ENCODE results near the gene ACAD8. TPM values are rescaled to one million over a fixed set of nuclear protein-coding genes. Genes with fewer than 3 reads are reported as not detected.

The ACAD8 gene
- total and polyA plus RNA-seq, 11 donors, result 21.0 to 48.2 (median 37.1) TPM

GRCh38 chr11:134207538-134208239 is 45.7 kb upstream of the ACAD8 start:
- H3K36me3 ChIP-seq, result peaks cover 0 to 80% (median 68%) of the 10 kb centered on the region in 9 donors
- 85 to 89% (median 88%) methylated on average over 16 of the region's 16 CpGs for WGBS, 4 donors
- H3K27me3 ChIP-seq, result no peaks in the 10 kb centered on the region
- H3K9me3 ChIP-seq, result no peaks in the 10 kb centered on the region
- TF ChIP-seq, protein P1, sequence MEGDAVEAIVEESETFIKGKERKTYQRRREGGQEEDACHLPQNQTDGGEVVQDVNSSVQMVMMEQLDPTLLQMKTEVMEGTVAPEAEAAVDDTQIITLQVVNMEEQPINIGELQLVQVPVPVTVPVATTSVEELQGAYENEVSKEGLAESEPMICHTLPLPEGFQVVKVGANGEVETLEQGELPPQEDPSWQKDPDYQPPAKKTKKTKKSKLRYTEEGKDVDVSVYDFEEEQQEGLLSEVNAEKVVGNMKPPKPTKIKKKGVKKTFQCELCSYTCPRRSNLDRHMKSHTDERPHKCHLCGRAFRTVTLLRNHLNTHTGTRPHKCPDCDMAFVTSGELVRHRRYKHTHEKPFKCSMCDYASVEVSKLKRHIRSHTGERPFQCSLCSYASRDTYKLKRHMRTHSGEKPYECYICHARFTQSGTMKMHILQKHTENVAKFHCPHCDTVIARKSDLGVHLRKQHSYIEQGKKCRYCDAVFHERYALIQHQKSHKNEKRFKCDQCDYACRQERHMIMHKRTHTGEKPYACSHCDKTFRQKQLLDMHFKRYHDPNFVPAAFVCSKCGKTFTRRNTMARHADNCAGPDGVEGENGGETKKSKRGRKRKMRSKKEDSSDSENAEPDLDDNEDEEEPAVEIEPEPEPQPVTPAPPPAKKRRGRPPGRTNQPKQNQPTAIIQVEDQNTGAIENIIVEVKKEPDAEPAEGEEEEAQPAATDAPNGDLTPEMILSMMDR (IDR thresholded peaks at IDR 0.05), result peak; percentile 44 to 76 (median 66)
- TF ChIP-seq POLR2A (IDR thresholded peaks at IDR 0.05), result no peak
- ATAC-seq (no peak), DNase-seq (peak in 2 of 5 donors; percentile 18 to 35)
- intact Hi-C loops (cut with DNase I), result no loop called here
- no peaks in the 10 kb centered on the region for H3K4me1 ChIP-seq
- no peak overlapping the region for H3K27ac ChIP-seq
- no peak overlapping the region for H3K4me3 ChIP-seq

GRCh38 chr11:134215836-134216235 is 37.5 kb upstream of the ACAD8 start:
- TF ChIP-seq, protein P1 (IDR thresholded peaks at IDR 0.05), result no peak
- TF ChIP-seq POLR2A (IDR thresholded peaks at IDR 0.05), result no peak
- DNase-seq (no peak), ATAC-seq (no peak)
- no peak overlapping the region for H3K4me3 ChIP-seq
- H3K4me1 ChIP-seq, result no peaks in the 10 kb centered on the region
- no peaks in the 10 kb centered on the region for H3K27me3 ChIP-seq
- no peak overlapping the region for H3K27ac ChIP-seq
- WGBS, 4 donors, result 91 to 95% (median 94%) methylated on average over 7 of the region's 7 CpGs
- H3K36me3 ChIP-seq, result peaks cover 0 to 68% (median 50%) of the 10 kb centered on the region in 9 donors
- intact Hi-C loops (cut with DNase I), result no loop called here
- no peaks in the 10 kb centered on the region for H3K9me3 ChIP-seq

DNA sequence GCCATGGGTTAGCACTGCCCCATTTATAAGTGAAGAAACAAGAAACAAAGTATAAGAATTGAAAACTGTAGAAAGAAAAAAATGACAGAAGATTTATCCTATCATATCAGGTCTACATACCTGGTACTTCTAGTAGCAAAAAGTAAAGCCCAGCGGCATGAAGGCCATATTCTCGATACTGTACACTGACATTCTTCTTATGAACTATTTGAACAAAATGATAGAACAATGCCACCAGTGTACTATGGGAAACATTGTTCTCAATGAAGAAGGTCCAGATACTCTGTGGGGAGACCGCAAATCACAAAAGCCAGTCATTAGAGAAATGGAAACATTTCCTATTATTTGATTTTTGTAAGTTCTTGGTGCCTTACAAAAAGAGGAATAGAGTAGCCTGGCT is 36.6 kb upstream of the ACAD8 start:
- intact Hi-C loops (cut with DNase I), result no loop called here
- no peak for ATAC-seq
- TF ChIP-seq, protein P1 (IDR thresholded peaks at IDR 0.05), result no peak
- TF ChIP-seq POLR2A (IDR thresholded peaks at IDR 0.05), result no peak
- Histone ChIP-seq H3K27ac (no peak overlapping the region), H3K4me1 (no peaks in the 10 kb centered on the region), H3K4me3 (no peak overlapping the region), H3K36me3 (peaks cover 0 to 63% (median 41%) of the 10 kb centered on the region in 9 donors), H3K9me3 (no peaks in the 10 kb centered on the region), H3K27me3 (no peaks in the 10 kb centered on the region)
- 91 to 96% (median 94%) methylated on average over 3 of the region's 3 CpGs for WGBS, 4 donors
- DNase-seq, result no peak

DNA sequence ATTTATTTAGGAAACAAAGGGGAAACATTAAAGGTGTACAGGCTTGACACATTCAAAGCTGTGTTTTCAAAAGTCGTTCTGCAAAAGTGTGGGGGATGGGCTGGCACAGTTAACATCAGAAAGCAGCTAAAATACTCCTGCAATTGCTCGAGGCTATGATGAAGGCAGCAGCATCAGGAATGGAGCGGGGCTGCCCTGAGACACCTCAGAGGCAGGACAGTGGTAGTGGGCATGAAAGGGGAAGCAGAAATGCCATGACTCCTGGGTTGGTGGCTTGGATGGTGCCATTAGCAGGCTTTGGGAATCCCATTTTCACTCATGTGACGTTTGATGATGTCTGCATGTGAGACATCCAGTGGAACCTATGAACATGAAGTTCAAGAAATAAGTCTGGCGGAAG is 30.2 kb upstream of the ACAD8 start:
- no peaks in the 10 kb centered on the region for H3K9me3 ChIP-seq
- H3K36me3 ChIP-seq, result peaks cover 0 to 27% (median 22%) of the 10 kb centered on the region in 9 donors
- H3K27ac ChIP-seq, result peak overlapping the region in 1 of 12 donors; percentile 92
- ATAC-seq (no peak), DNase-seq (no peak)
- WGBS, 4 donors, result 6 to 13% (median 9%) methylated on average over 5 of the region's 5 CpGs
- peak overlapping the region; percentile 64 to 95 (median 78) for H3K4me3 ChIP-seq
- peaks cover 4 to 42% (median 31%) of the 10 kb centered on the region in 12 donors for H3K4me1 ChIP-seq
- TF ChIP-seq, protein P1 (IDR thresholded peaks at IDR 0.05), result no peak
- no peak for TF ChIP-seq POLR2A (IDR thresholded peaks at IDR 0.05)
- intact Hi-C loops (cut with DNase I), result loop anchor here in 3 of 10 donors (5.0 to 10.0 kb wide), 3 partner anchors 171 to 268 kb away; partner anchors contain the start of gene IGSF9B (in 1 of the 3)
- H3K27me3 ChIP-seq, result no peaks in the 10 kb centered on the region
